Thyroid gland (tissue), 4 donors: ENCODE results near the gene PBX1. TPM values are rescaled to one million over a fixed set of nuclear protein-coding genes. Genes with fewer than 3 reads are reported as not detected.
A peak's percentile ranks its signal among the peaks of the same experiment; 100 is the strongest.

Experiments
- DNase-seq, 2 donors: peaks; one replicate each; pipeline ENCODE4 v3.0.0-alpha.2; 2019
- H3K27ac ChIP-seq, 3 donors: fragments of 200-600 bp; sonication (generic); 1 replicate in 2 of 3; 2 replicates in 1 of 3; pipeline ENCODE4 v1.5.1; 2016 to 2019; ENCODE audit warnings: mild to moderate bottlenecking in 1 of 3, moderate library complexity in 1 of 3
- H3K27me3 ChIP-seq: fragments of 200-600 bp; sonication (generic); one replicate; pipeline ENCODE4 v1.5.1; 2019
- H3K36me3 ChIP-seq, 2 donors: fragments of 200-600 bp; sonication (generic); one replicate each; pipeline ENCODE4 v1.5.1; 2016 to 2019
- H3K4me1 ChIP-seq, 2 donors: fragments of 200-600 bp; sonication (generic); one replicate each; pipeline ENCODE4 v1.5.1; 2017 to 2019
- H3K4me3 ChIP-seq, 3 donors: fragments of 200-600 bp; sonication (generic); replicated peaks in 1 of 3; 1 replicate in 2 of 3; 2 replicates in 1 of 3; pipeline ENCODE4 v1.5.1; 2016; ENCODE audit warnings: mild to moderate bottlenecking in 1 of 3
- H3K9me3 ChIP-seq: fragments of 200-600 bp; sonication (generic); one replicate; pipeline ENCODE4 v1.5.1; 2017
- CTCF ChIP-seq, 6 experiments: fragments of 200-600 bp in 3 of 6; fragments of 450-650 bp in 3 of 6; sonication (generic) in 3 of 6; IDR thresholded peaks; one replicate each; pipeline ENCODE4 v1.5.1; 2016 to 2019; ENCODE audit warnings: antibody characterized with exemption in 6 of 6, mild to moderate bottlenecking in 2 of 6, inconsistent platforms in 1 of 6, moderate library complexity in 1 of 6
- POLR2A ChIP-seq, 2 donors: fragments of 450-650 bp; IDR thresholded peaks; one replicate each; pipeline ENCODE4 v1.6.1; 2017; ENCODE audit warnings: antibody characterized with exemption in 2 of 2, mild to moderate bottlenecking in 2 of 2, moderate library complexity in 1 of 2
- WGBS, 2 donors: methylation state at CpG; one replicate each; pipeline ENCODE4 v1.1.5; 2017; 5-methylcytosine and 5-hydroxymethylcytosine counted together
- intact Hi-C: fragments of 100-400 bp; cut with DNase I; formaldehyde crosslinking; loops from one replicate; pipeline ENCODE4 v1.15.1; 2023
- total RNA-seq, 4 donors: library from RNA; depleted of rRNA; stranded (reverse); fragments of >200 nt; gene quantifications; one replicate each; pipeline ENCODE4 v1.2.3, GENCODE V29; 2016

The PBX1 gene
- total RNA-seq, 4 donors from 2014 or later = 79.0 to 159 (median 102) TPM

GRCh38 chr1:164780863-164781262 lies 221.9 kb downstream of the PBX1 start:
- Histone ChIP-seq H3K4me3 (no peak overlapping the region), H3K27ac (no peak overlapping the region), H3K27me3 (no peaks in the 10 kb centered on the region), H3K9me3 (no peaks in the 10 kb centered on the region), H3K4me1 (peaks cover 26 to 43% of the 10 kb centered on the region in 2 donors), H3K36me3 (no peaks in the 10 kb centered on the region)
- TF ChIP-seq CTCF (IDR thresholded peaks at IDR 0.05) = no peak
- TF ChIP-seq POLR2A (IDR thresholded peaks at IDR 0.05) = no peak
- 83 to 85% methylated on average over 8 of the region's 8 CpGs for WGBS, 2 donors
- intact Hi-C loops = loop anchor here (10.0 kb wide), 1 partner anchor 226 kb away; the partner anchor contains the start of gene PBX1
- DNase-seq = no peak

- Histone ChIP-seq H3K4me1 (peaks cover 35 to 54% of the 10 kb centered on the region in 2 donors), H3K27ac (no peak overlapping the region), H3K4me3 (no peak overlapping the region), H3K27me3 (no peaks in the 10 kb centered on the region), H3K36me3 (no peaks in the 10 kb centered on the region), H3K9me3 (no peaks in the 10 kb centered on the region)
- DNase-seq = no peak
- 75 to 79% methylated on average over 1 of the region's 1 CpG for WGBS, 2 donors
- intact Hi-C loops = loop anchor here (10.0 kb wide), 1 partner anchor 227 kb away; the partner anchor contains the start of gene PBX1
- TF ChIP-seq CTCF (IDR thresholded peaks at IDR 0.05) (no peak), POLR2A (IDR thresholded peaks at IDR 0.05) (no peak)
Observed at GRCh38 chr1:164781972-164782371, 223.0 kb downstream of the PBX1 start.

GRCh38 chr1:164783778-164784555 lies 225.0 kb downstream of the PBX1 start:
- DNase-seq = no peak
- no peaks in the 10 kb centered on the region for H3K9me3 ChIP-seq
- intact Hi-C loops = loop anchor here (10.0 kb wide), 1 partner anchor 229 kb away; the partner anchor contains the start of gene PBX1
- H3K4me1 ChIP-seq = peaks cover 41 to 61% of the 10 kb centered on the region in 2 donors
- no peaks in the 10 kb centered on the region for H3K27me3 ChIP-seq
- no peak overlapping the region for H3K4me3 ChIP-seq
- H3K27ac ChIP-seq = peak overlapping the region in 1 of 3 donors; percentile 16
- TF ChIP-seq POLR2A (IDR thresholded peaks at IDR 0.05) (no peak), CTCF (IDR thresholded peaks at IDR 0.05) (no peak)
- no peaks in the 10 kb centered on the region for H3K36me3 ChIP-seq
- 78 to 89% methylated on average over 13 of the region's 13 CpGs for WGBS, 2 donors

- DNase-seq = no peak
- Histone ChIP-seq H3K27ac (peak overlapping the region in 2 of 3 donors; percentile 16 to 51), H3K36me3 (no peaks in the 10 kb centered on the region), H3K4me3 (no peak overlapping the region), H3K27me3 (no peaks in the 10 kb centered on the region), H3K9me3 (no peaks in the 10 kb centered on the region), H3K4me1 (peaks cover 38 to 56% of the 10 kb centered on the region in 2 donors)
- intact Hi-C loops = loop anchor here (10.0 kb wide), 1 partner anchor 230 kb away; the partner anchor contains the start of gene PBX1
- TF ChIP-seq CTCF (IDR thresholded peaks at IDR 0.05) (no peak), POLR2A (IDR thresholded peaks at IDR 0.05) (no peak)
- 85 to 89% methylated on average over 6 of the region's 6 CpGs for WGBS, 2 donors
Observed at GRCh38 chr1:164784960-164785359, 226.0 kb downstream of the PBX1 start.
